HepG2 (cell line): ENCODE data around the gene TTC31. TPM values are rescaled to one million over a fixed set of nuclear protein-coding genes. Genes with fewer than 3 reads are reported as not detected.
A peak's percentile ranks its signal among the peaks of the same experiment; 100 is the strongest.

Source experiments
- AHDC1 ChIP-seq: sonication (generic); formaldehyde crosslinking; IDR thresholded peaks from 2 replicates; pipeline ENCODE4 v1.5.1; 2020; ENCODE audit warnings: mild to moderate bottlenecking, missing genetic modification reagents, borderline replicate concordance
- CENPT ChIP-seq: sonication (generic); formaldehyde crosslinking; IDR thresholded peaks from 2 replicates; pipeline ENCODE4 v1.8.0; 2022; ENCODE audit warnings: low read depth, mild to moderate bottlenecking, moderate library complexity, missing genetic modification reagents
- FIP1L1 ChIP-seq: fragments of 200-400 bp; formaldehyde crosslinking; IDR thresholded peaks from 2 replicates; pipeline ENCODE4 v1.6.1; 2018; ENCODE audit warnings: low read depth, mild to moderate bottlenecking, low read length, moderate library complexity, borderline replicate concordance; ENCODE audit not compliant: insufficient read depth
- GABPB1 ChIP-seq: IDR thresholded peaks from 2 replicates; pipeline ENCODE4 v1.6.1; 2016; ENCODE audit warnings: mild to moderate bottlenecking, missing genetic modification reagents, moderate library complexity, missing compliant biosample characterization
- GPBP1L1 ChIP-seq: sonication (generic); formaldehyde crosslinking; IDR thresholded peaks from 2 replicates; pipeline ENCODE4 v1.5.0; 2020; ENCODE audit warnings: mild to moderate bottlenecking, missing genetic modification reagents
- HES4 ChIP-seq: sonication (generic); formaldehyde crosslinking; IDR thresholded peaks from 2 replicates; pipeline ENCODE4 v1.9.0; 2021; ENCODE audit warnings: mild to moderate bottlenecking, missing genetic modification reagents, borderline replicate concordance
- ISL2 ChIP-seq: sonication (generic); formaldehyde crosslinking; IDR thresholded peaks from 2 replicates; pipeline ENCODE4 v1.5.0; 2020; ENCODE audit warnings: missing genetic modification reagents
- NFKB2 ChIP-seq: sonication (generic); formaldehyde crosslinking; IDR thresholded peaks from 2 replicates; pipeline ENCODE4 v1.4.0; 2020; ENCODE audit warnings: missing genetic modification reagents, borderline replicate concordance
- PITX1 ChIP-seq: sonication (generic); formaldehyde crosslinking; IDR thresholded peaks from 2 replicates; pipeline ENCODE4 v1.5.1; 2020; ENCODE audit warnings: mild to moderate bottlenecking, missing genetic modification reagents
- SATB2 ChIP-seq: sonication (generic); formaldehyde crosslinking; IDR thresholded peaks from 2 replicates; pipeline ENCODE4 v1.5.0; 2020; ENCODE audit warnings: missing genetic modification reagents
- SRSF4 ChIP-seq: fragments of 200-400 bp; formaldehyde crosslinking; IDR thresholded peaks from one replicate; pipeline ENCODE4 v1.6.1; 2018; ENCODE audit warnings: mild to moderate bottlenecking, low read depth, low read length, moderate library complexity; ENCODE audit not compliant: poor library complexity, severe bottlenecking
- TBP ChIP-seq: sonication (generic); formaldehyde crosslinking; IDR thresholded peaks from 2 replicates; pipeline ENCODE4 v1.5.0; 2020; ENCODE audit warnings: missing genetic modification reagents
- TOPORS ChIP-seq: sonication (generic); formaldehyde crosslinking; IDR thresholded peaks from 2 replicates; pipeline ENCODE4 v1.8.0; 2023; ENCODE audit warnings: mild to moderate bottlenecking, missing genetic modification reagents
- U2AF2 ChIP-seq: fragments of 200-400 bp; formaldehyde crosslinking; IDR thresholded peaks from 2 replicates; pipeline ENCODE4 v1.6.1; 2017; ENCODE audit warnings: low read depth, mild to moderate bottlenecking, low read length
- ZBTB21 ChIP-seq: sonication (generic); formaldehyde crosslinking; IDR thresholded peaks from 2 replicates; pipeline ENCODE4 v1.4.0; 2020; ENCODE audit warnings: missing genetic modification reagents
- ZBTB8A ChIP-seq: sonication (generic); formaldehyde crosslinking; IDR thresholded peaks from 2 replicates; pipeline ENCODE4 v1.4.0; 2020; ENCODE audit warnings: mild to moderate bottlenecking, low read depth, missing genetic modification reagents, borderline replicate concordance
- ZNF292 ChIP-seq: sonication (generic); formaldehyde crosslinking; IDR thresholded peaks from 2 replicates; pipeline ENCODE4 v1.8.1; 2022; ENCODE audit warnings: mild to moderate bottlenecking, low read depth, missing genetic modification reagents, borderline replicate concordance
- ZNF296 ChIP-seq: sonication (generic); formaldehyde crosslinking; conservative IDR thresholded peaks from 2 replicates; pipeline ENCODE4 v1.5.0; 2020; ENCODE audit warnings: mild to moderate bottlenecking, missing genetic modification reagents
- ZNF569 ChIP-seq: sonication (generic); formaldehyde crosslinking; IDR thresholded peaks from 2 replicates; pipeline ENCODE4 v1.5.0; 2020; ENCODE audit warnings: mild to moderate bottlenecking, missing genetic modification reagents, moderate library complexity, borderline replicate concordance
- ZNF780A ChIP-seq: sonication (generic); formaldehyde crosslinking; IDR thresholded peaks from 2 replicates; pipeline ENCODE4 v1.8.0; 2022; ENCODE audit warnings: mild to moderate bottlenecking, missing genetic modification reagents, moderate library complexity
- polyA plus RNA-seq, 8 experiments: library from polyadenylated mRNA; depleted of rRNA in 3 of 8; stranded (reverse) in 7 of 8; unstranded in 1 of 8; fragments of >200 nt; fragmentation: Illumina TruSeq in 4 of 8; extraction: Trizol in 4 of 8; gene quantifications; 2 replicates each; pipeline versions ENCODE4 v1.2.1 to v1.2.3, GENCODE V29; 2011 to 2016; ENCODE audit warnings: low read depth in 4 of 8, missing spikeins in 1 of 8, mixed read lengths in 1 of 8; ENCODE audit not compliant: insufficient read depth in 1 of 8
- total RNA-seq, 5 experiments: library from RNA; depleted of rRNA; stranded (reverse); fragments of >200 nt; fragmentation: Illumina TruSeq; extraction: Trizol; gene quantifications; 2 replicates each; pipeline ENCODE4 v1.2.3, GENCODE V29; 2016; ENCODE audit warnings: low read depth in 1 of 5

The TTC31 gene
- total and polyA plus RNA-seq, 2 of the 13 experiments (the other 11 are each of a cell fraction or from before 2014, with no cell fraction given) = 28.3 to 39.5 TPM

GRCh38 chr2:74454654-74455511 lies 28.0 kb upstream of the TTC31 start, which contains the start of gene INO80B (continued):
- no peak for TF ChIP-seq TBP (CRISPR knock-in tag)
- no peak for TF ChIP-seq FIP1L1
- TF ChIP-seq PITX1 = peak; percentile 81
- TF ChIP-seq ZNF296 (CRISPR knock-in tag) = no peak
- TF ChIP-seq GABPB1 (CRISPR knock-in tag) = peak; percentile 99
- TF ChIP-seq NFKB2 (CRISPR knock-in tag) = peak; percentile 70; the same call in 1 of the 2 replicates
- no peak for TF ChIP-seq ZNF292 (CRISPR knock-in tag)
- peak; percentile 67; the same call in 1 of the 2 replicates for TF ChIP-seq HES4
- TF ChIP-seq SATB2 = no peak
- TF ChIP-seq ZNF780A (CRISPR knock-in tag) = no peak
- TF ChIP-seq CENPT = no peak
- TF ChIP-seq U2AF2 = peak; percentile 82
- no peak for TF ChIP-seq SRSF4
- TF ChIP-seq TOPORS (CRISPR knock-in tag) = peak; percentile 91
- TF ChIP-seq ISL2 = peak; percentile 85
- TF ChIP-seq ZBTB21 = peak; percentile 70; the same call in 1 of the 2 replicates
- 0 out of 2 replicates have a peak, but pooled peaks have one; percentile 79 for TF ChIP-seq AHDC1
- 0 out of 2 replicates have a peak, but pooled peaks have one; percentile 30 for TF ChIP-seq ZNF569 (CRISPR knock-in tag)
- TF ChIP-seq ZBTB8A (CRISPR knock-in tag) = no peak
- TF ChIP-seq GPBP1L1 (CRISPR knock-in tag) = no peak
